HEK293 (cell line): ENCODE results near the gene RPL9.

Experiments
- SALL2 ChIP-seq: fragments of 450-650 bp; formaldehyde crosslinking; IDR thresholded peaks from 2 replicates; pipeline ENCODE4 v1.5.0; 2017; ENCODE audit warnings: missing biosample characterization, mild to moderate bottlenecking, missing genetic modification characterization, borderline replicate concordance
- ZNF175 ChIP-seq: fragments of 450-650 bp; formaldehyde crosslinking; IDR thresholded peaks from 2 replicates; pipeline ENCODE4 v1.5.1; 2016; ENCODE audit warnings: missing biosample characterization, missing genetic modification characterization
- TF ChIP-seq, protein P1 (sequence below): fragments of 450-650 bp; formaldehyde crosslinking; IDR thresholded peaks from 2 replicates; pipeline ENCODE4 v1.5.1; 2016; ENCODE audit warnings: missing biosample characterization, missing genetic modification characterization, borderline replicate concordance
- TF ChIP-seq, protein P2 (sequence below): fragments of 450-650 bp; formaldehyde crosslinking; IDR thresholded peaks from 2 replicates; pipeline ENCODE4 v1.5.1; 2016; ENCODE audit warnings: missing biosample characterization, missing genetic modification characterization

DNA sequence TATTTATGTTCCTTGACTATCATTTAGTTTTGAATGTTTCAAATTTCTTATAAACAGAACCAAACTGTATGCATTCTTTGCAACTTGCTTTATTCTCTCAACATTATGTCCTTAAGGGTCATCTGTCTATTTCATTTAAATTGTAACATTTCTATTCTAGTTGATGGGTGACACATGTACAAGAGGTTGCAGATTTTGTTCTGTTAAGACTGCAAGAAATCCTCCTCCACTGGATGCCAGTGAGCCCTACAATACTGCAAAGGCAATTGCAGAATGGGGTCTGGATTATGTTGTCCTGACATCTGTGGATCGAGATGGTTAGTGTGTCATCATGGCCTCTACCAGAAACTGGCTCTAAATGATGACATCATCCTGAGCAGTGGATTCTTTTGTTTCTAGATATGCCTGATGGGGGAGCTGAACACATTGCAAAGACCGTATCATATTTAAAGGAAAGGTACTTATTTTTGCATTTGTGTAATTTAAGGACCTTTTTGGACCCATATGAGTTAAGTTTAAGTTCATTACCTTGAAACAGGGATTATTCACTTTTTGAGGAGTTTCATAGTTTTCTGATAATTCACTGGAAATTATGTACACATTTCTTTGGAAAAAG is 6.3 kb upstream of the RPL9 start:
- TF ChIP-seq, protein P1, sequence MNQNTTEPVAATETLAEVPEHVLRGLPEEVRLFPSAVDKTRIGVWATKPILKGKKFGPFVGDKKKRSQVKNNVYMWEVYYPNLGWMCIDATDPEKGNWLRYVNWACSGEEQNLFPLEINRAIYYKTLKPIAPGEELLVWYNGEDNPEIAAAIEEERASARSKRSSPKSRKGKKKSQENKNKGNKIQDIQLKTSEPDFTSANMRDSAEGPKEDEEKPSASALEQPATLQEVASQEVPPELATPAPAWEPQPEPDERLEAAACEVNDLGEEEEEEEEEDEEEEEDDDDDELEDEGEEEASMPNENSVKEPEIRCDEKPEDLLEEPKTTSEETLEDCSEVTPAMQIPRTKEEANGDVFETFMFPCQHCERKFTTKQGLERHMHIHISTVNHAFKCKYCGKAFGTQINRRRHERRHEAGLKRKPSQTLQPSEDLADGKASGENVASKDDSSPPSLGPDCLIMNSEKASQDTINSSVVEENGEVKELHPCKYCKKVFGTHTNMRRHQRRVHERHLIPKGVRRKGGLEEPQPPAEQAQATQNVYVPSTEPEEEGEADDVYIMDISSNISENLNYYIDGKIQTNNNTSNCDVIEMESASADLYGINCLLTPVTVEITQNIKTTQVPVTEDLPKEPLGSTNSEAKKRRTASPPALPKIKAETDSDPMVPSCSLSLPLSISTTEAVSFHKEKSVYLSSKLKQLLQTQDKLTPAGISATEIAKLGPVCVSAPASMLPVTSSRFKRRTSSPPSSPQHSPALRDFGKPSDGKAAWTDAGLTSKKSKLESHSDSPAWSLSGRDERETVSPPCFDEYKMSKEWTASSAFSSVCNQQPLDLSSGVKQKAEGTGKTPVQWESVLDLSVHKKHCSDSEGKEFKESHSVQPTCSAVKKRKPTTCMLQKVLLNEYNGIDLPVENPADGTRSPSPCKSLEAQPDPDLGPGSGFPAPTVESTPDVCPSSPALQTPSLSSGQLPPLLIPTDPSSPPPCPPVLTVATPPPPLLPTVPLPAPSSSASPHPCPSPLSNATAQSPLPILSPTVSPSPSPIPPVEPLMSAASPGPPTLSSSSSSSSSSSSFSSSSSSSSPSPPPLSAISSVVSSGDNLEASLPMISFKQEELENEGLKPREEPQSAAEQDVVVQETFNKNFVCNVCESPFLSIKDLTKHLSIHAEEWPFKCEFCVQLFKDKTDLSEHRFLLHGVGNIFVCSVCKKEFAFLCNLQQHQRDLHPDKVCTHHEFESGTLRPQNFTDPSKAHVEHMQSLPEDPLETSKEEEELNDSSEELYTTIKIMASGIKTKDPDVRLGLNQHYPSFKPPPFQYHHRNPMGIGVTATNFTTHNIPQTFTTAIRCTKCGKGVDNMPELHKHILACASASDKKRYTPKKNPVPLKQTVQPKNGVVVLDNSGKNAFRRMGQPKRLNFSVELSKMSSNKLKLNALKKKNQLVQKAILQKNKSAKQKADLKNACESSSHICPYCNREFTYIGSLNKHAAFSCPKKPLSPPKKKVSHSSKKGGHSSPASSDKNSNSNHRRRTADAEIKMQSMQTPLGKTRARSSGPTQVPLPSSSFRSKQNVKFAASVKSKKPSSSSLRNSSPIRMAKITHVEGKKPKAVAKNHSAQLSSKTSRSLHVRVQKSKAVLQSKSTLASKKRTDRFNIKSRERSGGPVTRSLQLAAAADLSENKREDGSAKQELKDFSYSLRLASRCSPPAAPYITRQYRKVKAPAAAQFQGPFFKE = no peak
- TF ChIP-seq SALL2 (tag by site-specific recombination) (no peak), ZNF175 (tag by site-specific recombination) (no peak)
- TF ChIP-seq, protein P2, sequence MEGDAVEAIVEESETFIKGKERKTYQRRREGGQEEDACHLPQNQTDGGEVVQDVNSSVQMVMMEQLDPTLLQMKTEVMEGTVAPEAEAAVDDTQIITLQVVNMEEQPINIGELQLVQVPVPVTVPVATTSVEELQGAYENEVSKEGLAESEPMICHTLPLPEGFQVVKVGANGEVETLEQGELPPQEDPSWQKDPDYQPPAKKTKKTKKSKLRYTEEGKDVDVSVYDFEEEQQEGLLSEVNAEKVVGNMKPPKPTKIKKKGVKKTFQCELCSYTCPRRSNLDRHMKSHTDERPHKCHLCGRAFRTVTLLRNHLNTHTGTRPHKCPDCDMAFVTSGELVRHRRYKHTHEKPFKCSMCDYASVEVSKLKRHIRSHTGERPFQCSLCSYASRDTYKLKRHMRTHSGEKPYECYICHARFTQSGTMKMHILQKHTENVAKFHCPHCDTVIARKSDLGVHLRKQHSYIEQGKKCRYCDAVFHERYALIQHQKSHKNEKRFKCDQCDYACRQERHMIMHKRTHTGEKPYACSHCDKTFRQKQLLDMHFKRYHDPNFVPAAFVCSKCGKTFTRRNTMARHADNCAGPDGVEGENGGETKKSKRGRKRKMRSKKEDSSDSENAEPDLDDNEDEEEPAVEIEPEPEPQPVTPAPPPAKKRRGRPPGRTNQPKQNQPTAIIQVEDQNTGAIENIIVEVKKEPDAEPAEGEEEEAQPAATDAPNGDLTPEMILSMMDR (tag by site-specific recombination) = no peak
